GM12864 (cell line): ENCODE measurements around the gene MASP1.

ENCODE experiments used
- DNase-seq: peaks from one replicate; pipeline ENCODE4 v3.0.0-alpha.2; 2011; ENCODE audit warnings: low read depth
- H3K4me3 ChIP-seq: 2 replicates; pipeline ENCODE4 v1.5.1; 2011; ENCODE audit warnings: mild to moderate bottlenecking, low read depth, low read length, control low read depth
- CTCF ChIP-seq: IDR thresholded peaks from 2 replicates; pipeline ENCODE4 v1.5.1; 2011; ENCODE audit warnings: low read depth, mild to moderate bottlenecking, moderate library complexity, low read length, control low read depth, inconsistent platforms; ENCODE audit errors: missing control alignments

MASP1 gene

GRCh38 chr3:187315872-187316271, 24.3 kb upstream of the MASP1 start:
- H3K4me3 ChIP-seq, result no peak overlapping the region
- no peak for TF ChIP-seq CTCF
- DNase-seq, result no peak

GRCh38 chr3:187314176-187314575, 22.6 kb upstream of the MASP1 start:
- no peak for DNase-seq
- no peak for TF ChIP-seq CTCF
- H3K4me3 ChIP-seq, result no peak overlapping the region

- TF ChIP-seq CTCF, result no peak
- DNase-seq, result no peak
Observed at GRCh38 chr3:187310954-187311470, 19.5 kb upstream of the MASP1 start.

GRCh38 chr3:187310226-187310625, 18.7 kb upstream of the MASP1 start:
- no peak for TF ChIP-seq CTCF
- no peak for DNase-seq
- H3K4me3 ChIP-seq, result no peak overlapping the region

More at GRCh38 chr3:187310954-187311470, 19.5 kb upstream of the MASP1 start:
- H3K4me3 ChIP-seq, result no peak overlapping the region

- H3K4me3 ChIP-seq, result no peak overlapping the region
- DNase-seq, result no peak
- TF ChIP-seq CTCF, result no peak
Observed at GRCh38 chr3:187305881-187306280, 14.3 kb upstream of the MASP1 start.

GRCh38 chr3:187299611-187300010, 8.1 kb upstream of the MASP1 start:
- no peak overlapping the region for H3K4me3 ChIP-seq
- TF ChIP-seq CTCF, result no peak
- no peak for DNase-seq

GRCh38 chr3:187296911-187297310, 5.4 kb upstream of the MASP1 start:
- no peak for TF ChIP-seq CTCF
- DNase-seq, result no peak

More at GRCh38 chr3:187296911-187297310, 5.4 kb upstream of the MASP1 start:
- no peak overlapping the region for H3K4me3 ChIP-seq
